K562 (cell line): ENCODE measurements around the gene ACBD4. TPM values are rescaled to one million over a fixed set of nuclear protein-coding genes. Genes with fewer than 3 reads are reported as not detected.

Source experiments
- ARNT ChIP-seq, 2 experiments: fragments of 450-650 bp; IDR thresholded peaks; 2 replicates each; pipeline ENCODE4 v1.6.1; 2016; ENCODE audit warnings: mild to moderate bottlenecking in 1 of 2
- BRD4 ChIP-seq: fragments of 200-600 bp; sonication (generic); IDR thresholded peaks from 2 replicates; pipeline ENCODE4 v1.6.1; 2017; ENCODE audit warnings: inconsistent platforms
- EP400 ChIP-seq: fragments of 450-650 bp; IDR thresholded peaks from 2 replicates; pipeline ENCODE4 v1.6.1; 2017; ENCODE audit warnings: antibody characterized with exemption, mild to moderate bottlenecking, moderate library complexity
- ESRRB ChIP-seq: fragments of 250-450 bp; sonication (Bioruptor Pico); IDR thresholded peaks from 2 replicates; pipeline ENCODE4 v1.5.0; 2020; ENCODE audit warnings: mild to moderate bottlenecking, moderate library complexity, borderline replicate concordance
- FIP1L1 ChIP-seq: fragments of 200-400 bp; formaldehyde crosslinking; IDR thresholded peaks from 2 replicates; pipeline ENCODE4 v1.6.1; 2018; ENCODE audit warnings: mild to moderate bottlenecking, low read depth, low read length; ENCODE audit not compliant: poor library complexity, severe bottlenecking
- GTF2F1 ChIP-seq: IDR thresholded peaks from 2 replicates; pipeline ENCODE4 v1.6.1; 2011; ENCODE audit warnings: low read depth, low read length, improper control_type of control experiment
- HDAC3 ChIP-seq: fragments of 450-650 bp; IDR thresholded peaks from 2 replicates; pipeline ENCODE4 v1.6.1; 2018; ENCODE audit warnings: borderline replicate concordance, mild to moderate bottlenecking, moderate library complexity; ENCODE audit not compliant: partially characterized antibody
- KAT7 ChIP-seq: sonication (generic); formaldehyde crosslinking; IDR thresholded peaks from 2 replicates; pipeline ENCODE4 v1.8.0; 2022; ENCODE audit warnings: missing genetic modification reagents, mild to moderate bottlenecking, borderline replicate concordance
- KAT8 ChIP-seq: fragments of 450-650 bp; IDR thresholded peaks from 2 replicates; pipeline ENCODE4 v1.6.1; 2016; ENCODE audit warnings: low read depth, mild to moderate bottlenecking
- KLF10 ChIP-seq: fragments of 250-450 bp; sonication (Bioruptor Pico); IDR thresholded peaks from 2 replicates; pipeline ENCODE4 v1.6.1; 2021; ENCODE audit warnings: matching md5 sums
- MECOM ChIP-seq: fragments of 250-450 bp; sonication (Bioruptor Pico); IDR thresholded peaks from 2 replicates; pipeline ENCODE4 v1.8.0; 2022; ENCODE audit warnings: inconsistent platforms
- MYC ChIP-seq, 2 experiments: fragments of 250-450 bp in 1 of 2; sonication (Bioruptor Pico) in 1 of 2; IDR thresholded peaks; 2 replicates each; pipeline versions ENCODE4 v1.5.1 to v1.6.1; 2012 to 2021; ENCODE audit warnings: low read depth in 2 of 2, borderline replicate concordance in 1 of 2, improper control_type of control experiment in 1 of 2, low read length in 1 of 2, mild to moderate bottlenecking in 1 of 2, moderate library complexity in 1 of 2
- PCBP1 ChIP-seq: fragments of 200-400 bp; formaldehyde crosslinking; IDR thresholded peaks from 2 replicates; pipeline ENCODE4 v1.6.1; 2018; ENCODE audit warnings: mild to moderate bottlenecking, low read depth, low read length; ENCODE audit not compliant: poor library complexity, severe bottlenecking
- PCBP2 ChIP-seq: fragments of 200-400 bp; formaldehyde crosslinking; IDR thresholded peaks from 2 replicates; pipeline ENCODE4 v1.6.1; 2018; ENCODE audit warnings: low read length, low read depth, mild to moderate bottlenecking, moderate library complexity; ENCODE audit not compliant: poor library complexity, severe bottlenecking
- SMAD1 ChIP-seq: fragments of 150-350 bp; IDR thresholded peaks from 2 replicates; pipeline ENCODE4 v1.6.1; 2014; ENCODE audit warnings: low read length, low read depth; ENCODE audit not compliant: partially characterized antibody
- SREBF1 ChIP-seq: fragments of 150-350 bp; IDR thresholded peaks from 2 replicates; pipeline ENCODE4 v1.6.1; 2014; ENCODE audit warnings: antibody characterized with exemption, low read depth, low read length, borderline replicate concordance
- TRIM28 ChIP-seq: fragments of 450-650 bp; IDR thresholded peaks from 2 replicates; pipeline ENCODE4 v1.6.1; 2017
- XRCC5 ChIP-seq: fragments of 200-400 bp; formaldehyde crosslinking; IDR thresholded peaks from 2 replicates; pipeline ENCODE4 v1.6.1; 2017; ENCODE audit warnings: low read depth, mild to moderate bottlenecking, low read length
- ZNF134 ChIP-seq: fragments of 250-450 bp; sonication (Bioruptor Pico); conservative IDR thresholded peaks from 2 replicates; pipeline ENCODE4 v1.4.0; 2020
- ZNF232 ChIP-seq: sonication (generic); formaldehyde crosslinking; IDR thresholded peaks from 2 replicates; pipeline ENCODE4 v1.8.0; 2022; ENCODE audit warnings: mild to moderate bottlenecking, missing genetic modification reagents
- ZNF324 ChIP-seq: fragments of 250-450 bp; sonication (Bioruptor Pico); IDR thresholded peaks from 2 replicates; pipeline ENCODE4 v1.4.0; 2020; ENCODE audit warnings: mild to moderate bottlenecking
- ZNF507 ChIP-seq: conservative IDR thresholded peaks from 2 replicates; pipeline ENCODE4 v1.6.1; 2017; ENCODE audit warnings: missing genetic modification characterization, missing compliant biosample characterization
- ZNF644 ChIP-seq: fragments of 200-800 bp; sonication (Bioruptor generic); IDR thresholded peaks from 2 replicates; pipeline ENCODE4 v1.6.1; 2016; ENCODE audit warnings: low read depth, missing genetic modification characterization, missing compliant biosample characterization
- polyA plus RNA-seq, 8 experiments: library from polyadenylated mRNA; depleted of rRNA in 4 of 8; stranded (reverse) in 5 of 8; unstranded in 3 of 8; fragments of >200 nt; fragmentation: Nextera tagmentation in 2 of 8; fragmentation: Illumina TruSeq in 1 of 8; extraction: Ambion mirVana in 2 of 8; extraction: Trizol in 1 of 8; gene quantifications; 2 replicates each; pipeline versions ENCODE4 v1.2.1 to v1.2.3, GENCODE V29; 2011 to 2014; ENCODE audit warnings: inconsistent platforms in 1 of 8, missing spikeins in 1 of 8
- total RNA-seq, 7 experiments: library from RNA; depleted of rRNA in 6 of 7; stranded (reverse); fragments of >200 nt in 6 of 7; fragmentation: Illumina TruSeq in 2 of 7; extraction: Trizol in 2 of 7; gene quantifications; 2 replicates each; pipeline versions ENCODE4 v1.2.1 to v1.2.3, GENCODE V29; 2011 to 2021; ENCODE audit warnings: low replicate concordance in 1 of 7
- TF ChIP-seq, protein P1 (sequence below): fragments of 150-350 bp; conservative IDR thresholded peaks from 2 replicates; pipeline ENCODE4 v1.6.1; 2014; ENCODE audit warnings: low read length
- TF ChIP-seq, protein P2 (sequence below): fragments of 250-450 bp; sonication (Bioruptor Pico); IDR thresholded peaks from 2 replicates; pipeline ENCODE4 v1.8.0; 2021; ENCODE audit warnings: borderline replicate concordance, mild to moderate bottlenecking, moderate library complexity; ENCODE audit not compliant: poor library complexity, severe bottlenecking
- TF ChIP-seq, protein P3 (sequence below): sonication (generic); formaldehyde crosslinking; IDR thresholded peaks from 2 replicates; pipeline ENCODE4 v1.9.0; 2022; ENCODE audit warnings: mild to moderate bottlenecking, missing genetic modification reagents

The ACBD4 gene
- total and polyA plus RNA-seq, 9 of the 15 experiments (the other 6 are each of a cell fraction or from before 2014, with no cell fraction given) = 0.14 to 6.9 (median 4.6) TPM

DNA sequence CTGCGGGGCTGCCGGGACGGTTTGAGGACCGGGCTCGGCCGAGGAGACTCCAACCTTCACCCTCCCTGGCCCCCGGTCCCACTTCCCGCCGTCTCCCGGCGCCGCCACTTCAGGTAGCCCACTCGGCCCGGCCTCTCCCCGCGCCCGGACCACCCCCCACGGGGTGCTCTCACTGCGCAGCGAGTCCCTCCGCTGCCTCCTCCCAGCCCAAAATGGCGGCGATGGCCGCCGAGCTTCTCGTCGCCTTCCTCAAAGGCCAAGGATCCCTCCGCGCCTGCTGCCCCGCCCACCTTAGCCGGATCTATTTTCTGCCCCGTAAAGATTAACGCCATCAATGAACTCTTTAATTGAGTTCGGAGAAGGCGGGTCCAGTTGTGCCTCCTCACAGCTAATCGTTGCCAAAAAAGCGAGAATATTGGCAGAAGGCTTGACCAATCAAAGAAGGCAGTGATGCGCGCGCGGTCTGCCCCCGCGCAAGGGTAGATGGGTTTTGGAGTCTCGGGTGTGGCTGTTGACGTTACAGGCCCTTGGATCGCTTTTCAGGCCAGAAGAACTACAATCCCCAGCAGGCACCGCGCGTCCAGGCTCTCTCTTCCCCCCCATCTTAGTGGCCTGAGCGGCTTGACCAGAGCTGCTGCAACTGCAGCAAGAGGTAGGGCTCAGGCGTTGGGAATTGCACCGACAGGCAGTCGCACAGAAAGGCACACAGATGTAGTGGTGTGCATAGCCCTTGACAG lies 26.0 kb downstream of the ACBD4 start, which contains the start of gene HEXIM2 (continued):
- TF ChIP-seq KAT8 (no peak), ZNF134 (CRISPR knock-in tag) (no peak), BRD4 (peak; percentile 100), GTF2F1 (peak; percentile 63), SMAD1 (peak; percentile 79), MECOM (CRISPR knock-in tag) (no peak), XRCC5 (peak; percentile 84; the same call in 1 of the 2 replicates), PCBP1 (peak; percentile 98), ARNT (IDR thresholded peaks at IDR 0.05) (no peak), MYC (IDR thresholded peaks at IDR 0.05; ENCODE audit: low read depth, low read length) (0 out of 2 replicates have a peak, but pooled peaks have one; percentile 33), MYC (CRISPR knock-in tag; IDR thresholded peaks at IDR 0.05; ENCODE audit: borderline replicate concordance, low read depth) (peak; percentile 95), ZNF324 (no peak), KLF10 (CRISPR knock-in tag) (no peak), FIP1L1 (peak; percentile 92), KAT7 (no peak), ZNF232 (no peak), EP400 (peak; percentile 93), SREBF1 (peak; percentile 65; the same call in 1 of the 2 replicates), ZNF644 (tag) (no peak; the same call in 1 of the 2 replicates), HDAC3 (no peak), ZNF507 (tag) (no peak), TRIM28 (0 out of 2 replicates have a peak, but pooled peaks have one; percentile 47), PCBP2 (no peak), ESRRB (CRISPR knock-in tag) (no peak)
- TF ChIP-seq, protein P1, sequence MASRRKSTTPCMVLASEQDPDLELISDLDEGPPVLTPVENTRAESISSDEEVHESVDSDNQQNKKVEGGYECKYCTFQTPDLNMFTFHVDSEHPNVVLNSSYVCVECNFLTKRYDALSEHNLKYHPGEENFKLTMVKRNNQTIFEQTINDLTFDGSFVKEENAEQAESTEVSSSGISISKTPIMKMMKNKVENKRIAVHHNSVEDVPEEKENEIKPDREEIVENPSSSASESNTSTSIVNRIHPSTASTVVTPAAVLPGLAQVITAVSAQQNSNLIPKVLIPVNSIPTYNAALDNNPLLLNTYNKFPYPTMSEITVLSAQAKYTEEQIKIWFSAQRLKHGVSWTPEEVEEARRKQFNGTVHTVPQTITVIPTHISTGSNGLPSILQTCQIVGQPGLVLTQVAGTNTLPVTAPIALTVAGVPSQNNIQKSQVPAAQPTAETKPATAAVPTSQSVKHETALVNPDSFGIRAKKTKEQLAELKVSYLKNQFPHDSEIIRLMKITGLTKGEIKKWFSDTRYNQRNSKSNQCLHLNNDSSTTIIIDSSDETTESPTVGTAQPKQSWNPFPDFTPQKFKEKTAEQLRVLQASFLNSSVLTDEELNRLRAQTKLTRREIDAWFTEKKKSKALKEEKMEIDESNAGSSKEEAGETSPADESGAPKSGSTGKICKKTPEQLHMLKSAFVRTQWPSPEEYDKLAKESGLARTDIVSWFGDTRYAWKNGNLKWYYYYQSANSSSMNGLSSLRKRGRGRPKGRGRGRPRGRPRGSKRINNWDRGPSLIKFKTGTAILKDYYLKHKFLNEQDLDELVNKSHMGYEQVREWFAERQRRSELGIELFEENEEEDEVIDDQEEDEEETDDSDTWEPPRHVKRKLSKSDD = peak; percentile 94
- TF ChIP-seq, protein P2, sequence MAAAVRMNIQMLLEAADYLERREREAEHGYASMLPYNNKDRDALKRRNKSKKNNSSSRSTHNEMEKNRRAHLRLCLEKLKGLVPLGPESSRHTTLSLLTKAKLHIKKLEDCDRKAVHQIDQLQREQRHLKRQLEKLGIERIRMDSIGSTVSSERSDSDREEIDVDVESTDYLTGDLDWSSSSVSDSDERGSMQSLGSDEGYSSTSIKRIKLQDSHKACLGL = no peak
- TF ChIP-seq, protein P3, sequence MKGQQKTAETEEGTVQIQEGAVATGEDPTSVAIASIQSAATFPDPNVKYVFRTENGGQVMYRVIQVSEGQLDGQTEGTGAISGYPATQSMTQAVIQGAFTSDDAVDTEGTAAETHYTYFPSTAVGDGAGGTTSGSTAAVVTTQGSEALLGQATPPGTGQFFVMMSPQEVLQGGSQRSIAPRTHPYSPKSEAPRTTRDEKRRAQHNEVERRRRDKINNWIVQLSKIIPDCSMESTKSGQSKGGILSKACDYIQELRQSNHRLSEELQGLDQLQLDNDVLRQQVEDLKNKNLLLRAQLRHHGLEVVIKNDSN (CRISPR knock-in tag) = no peak
